Ishikawa (cell line): Measurements from ENCODE around the gene NTM.

ENCODE experiments used
- CEBPB ChIP-seq: IDR thresholded peaks from 2 replicates; pipeline ENCODE4 v1.6.1; 2012
- CREB1 ChIP-seq: IDR thresholded peaks from 2 replicates; pipeline ENCODE4 v1.6.1; 2012; ENCODE audit warnings: low read depth
- EGR1 ChIP-seq: IDR thresholded peaks from 2 replicates; pipeline ENCODE4 v1.6.1; 2012
- EP300 ChIP-seq: IDR thresholded peaks from 2 replicates; pipeline ENCODE4 v1.6.1; 2012; ENCODE audit warnings: borderline replicate concordance
- FOXM1 ChIP-seq: IDR thresholded peaks from 2 replicates; pipeline ENCODE4 v1.6.1; 2012; ENCODE audit warnings: low read depth, borderline replicate concordance
- RAD21 ChIP-seq: IDR thresholded peaks from 2 replicates; pipeline ENCODE4 v1.6.1; 2012; ENCODE audit warnings: low read depth
- TAF1 ChIP-seq: IDR thresholded peaks from 2 replicates; pipeline ENCODE4 v1.6.1; 2012; ENCODE audit warnings: low read depth, mild to moderate bottlenecking
- TEAD4 ChIP-seq: IDR thresholded peaks from 2 replicates; pipeline ENCODE4 v1.6.1; 2012
- YY1 ChIP-seq: IDR thresholded peaks from 2 replicates; pipeline ENCODE4 v1.6.1; 2012; ENCODE audit warnings: low read depth
- TF ChIP-seq, protein P1 (sequence below): IDR thresholded peaks from 2 replicates; pipeline ENCODE4 v1.6.1; 2012
- TF ChIP-seq, protein P2 (sequence below): IDR thresholded peaks from 2 replicates; pipeline ENCODE4 v1.6.1; 2012; ENCODE audit warnings: low read depth, mild to moderate bottlenecking
- TF ChIP-seq, protein P3 (sequence below): IDR thresholded peaks from 2 replicates; pipeline ENCODE4 v1.6.1; 2012

DNA sequence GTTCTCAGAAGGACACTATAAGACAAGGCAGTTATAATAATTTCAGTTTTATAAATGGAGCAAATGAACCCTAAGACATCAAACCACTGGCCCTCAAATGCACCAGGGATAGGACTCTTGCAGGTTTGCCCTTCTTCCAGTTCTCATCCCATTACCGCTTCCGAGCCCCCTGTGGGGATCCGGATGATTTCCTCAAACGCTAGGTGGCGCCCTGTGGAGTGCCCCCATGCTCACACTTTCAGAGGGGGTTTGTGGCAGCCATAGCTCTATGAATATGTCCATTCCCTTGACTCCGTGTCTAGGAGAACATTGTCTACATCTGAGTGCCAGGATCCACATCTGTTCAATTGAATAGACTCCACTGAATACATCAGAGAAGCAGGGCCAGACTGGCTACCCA lies 816.3 kb downstream of the NTM start:
- TF ChIP-seq TEAD4 = no peak
- TF ChIP-seq, protein P1, sequence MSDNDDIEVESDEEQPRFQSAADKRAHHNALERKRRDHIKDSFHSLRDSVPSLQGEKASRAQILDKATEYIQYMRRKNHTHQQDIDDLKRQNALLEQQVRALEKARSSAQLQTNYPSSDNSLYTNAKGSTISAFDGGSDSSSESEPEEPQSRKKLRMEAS = no peak
- TF ChIP-seq FOXM1 = no peak
- no peak for TF ChIP-seq TAF1
- TF ChIP-seq, protein P2, sequence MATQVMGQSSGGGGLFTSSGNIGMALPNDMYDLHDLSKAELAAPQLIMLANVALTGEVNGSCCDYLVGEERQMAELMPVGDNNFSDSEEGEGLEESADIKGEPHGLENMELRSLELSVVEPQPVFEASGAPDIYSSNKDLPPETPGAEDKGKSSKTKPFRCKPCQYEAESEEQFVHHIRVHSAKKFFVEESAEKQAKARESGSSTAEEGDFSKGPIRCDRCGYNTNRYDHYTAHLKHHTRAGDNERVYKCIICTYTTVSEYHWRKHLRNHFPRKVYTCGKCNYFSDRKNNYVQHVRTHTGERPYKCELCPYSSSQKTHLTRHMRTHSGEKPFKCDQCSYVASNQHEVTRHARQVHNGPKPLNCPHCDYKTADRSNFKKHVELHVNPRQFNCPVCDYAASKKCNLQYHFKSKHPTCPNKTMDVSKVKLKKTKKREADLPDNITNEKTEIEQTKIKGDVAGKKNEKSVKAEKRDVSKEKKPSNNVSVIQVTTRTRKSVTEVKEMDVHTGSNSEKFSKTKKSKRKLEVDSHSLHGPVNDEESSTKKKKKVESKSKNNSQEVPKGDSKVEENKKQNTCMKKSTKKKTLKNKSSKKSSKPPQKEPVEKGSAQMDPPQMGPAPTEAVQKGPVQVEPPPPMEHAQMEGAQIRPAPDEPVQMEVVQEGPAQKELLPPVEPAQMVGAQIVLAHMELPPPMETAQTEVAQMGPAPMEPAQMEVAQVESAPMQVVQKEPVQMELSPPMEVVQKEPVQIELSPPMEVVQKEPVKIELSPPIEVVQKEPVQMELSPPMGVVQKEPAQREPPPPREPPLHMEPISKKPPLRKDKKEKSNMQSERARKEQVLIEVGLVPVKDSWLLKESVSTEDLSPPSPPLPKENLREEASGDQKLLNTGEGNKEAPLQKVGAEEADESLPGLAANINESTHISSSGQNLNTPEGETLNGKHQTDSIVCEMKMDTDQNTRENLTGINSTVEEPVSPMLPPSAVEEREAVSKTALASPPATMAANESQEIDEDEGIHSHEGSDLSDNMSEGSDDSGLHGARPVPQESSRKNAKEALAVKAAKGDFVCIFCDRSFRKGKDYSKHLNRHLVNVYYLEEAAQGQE = no peak
- no peak for TF ChIP-seq EP300
- TF ChIP-seq EGR1 = no peak
- no peak for TF ChIP-seq RAD21
- no peak for TF ChIP-seq YY1
- no peak for TF ChIP-seq CEBPB
- TF ChIP-seq CREB1 = no peak
- TF ChIP-seq, protein P3, sequence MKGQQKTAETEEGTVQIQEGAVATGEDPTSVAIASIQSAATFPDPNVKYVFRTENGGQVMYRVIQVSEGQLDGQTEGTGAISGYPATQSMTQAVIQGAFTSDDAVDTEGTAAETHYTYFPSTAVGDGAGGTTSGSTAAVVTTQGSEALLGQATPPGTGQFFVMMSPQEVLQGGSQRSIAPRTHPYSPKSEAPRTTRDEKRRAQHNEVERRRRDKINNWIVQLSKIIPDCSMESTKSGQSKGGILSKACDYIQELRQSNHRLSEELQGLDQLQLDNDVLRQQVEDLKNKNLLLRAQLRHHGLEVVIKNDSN = no peak
